Adrenal gland (tissue), 12 donors: ENCODE results near the gene UBA3. TPM values are rescaled to one million over a fixed set of nuclear protein-coding genes. Genes with fewer than 3 reads are reported as not detected.
A peak's percentile ranks its signal among the peaks of the same experiment; 100 is the strongest.

Source experiments
- DNase-seq, 7 donors: peaks; one replicate each; pipeline ENCODE4 v3.0.0-alpha.2; 2019 to 2020
- H3K27ac ChIP-seq, 5 donors: fragments of 200-600 bp; sonication (generic) in 4 of 5; 1 replicate in 3 of 5; 2 replicates in 2 of 5; pipeline versions ENCODE4 v1.5.1 to v1.8.0; 2016 to 2020; ENCODE audit warnings: mild to moderate bottlenecking in 1 of 5
- H3K27me3 ChIP-seq: fragments of 200-600 bp; 2 replicates; pipeline ENCODE4 v1.8.0; 2021
- H3K36me3 ChIP-seq, 2 donors: fragments of 200-600 bp; replicated peaks in 1 of 2; 1 replicate in 1 of 2; 2 replicates in 1 of 2; pipeline versions ENCODE4 v1.5.1 to v1.8.0; 2018 to 2022
- H3K4me1 ChIP-seq, 2 donors: fragments of 200-600 bp; replicated peaks in 1 of 2; 1 replicate in 1 of 2; 2 replicates in 1 of 2; pipeline versions ENCODE4 v1.5.1 to v1.8.0; 2018 to 2021
- H3K4me3 ChIP-seq, 4 donors: fragments of 200-600 bp; sonication (generic) in 3 of 4; one replicate each; pipeline ENCODE4 v1.5.1; 2016 to 2018
- H3K9me3 ChIP-seq, 3 donors: fragments of 200-600 bp; sonication (generic) in 1 of 3; replicated peaks in 1 of 3; 1 replicate in 2 of 3; 2 replicates in 1 of 3; pipeline versions ENCODE4 v1.5.1 to v1.8.0; 2016 to 2021
- POLR2A ChIP-seq, 2 donors: fragments of 450-650 bp; IDR thresholded peaks; one replicate each; pipeline ENCODE4 v1.6.1; 2017; ENCODE audit warnings: antibody characterized with exemption in 2 of 2, mild to moderate bottlenecking in 2 of 2, moderate library complexity in 1 of 2
- WGBS, 4 donors: extraction: QIAGEN DNeasy Blood & Tissue Kit in 2 of 4; methylation state at CpG; one replicate each; pipeline versions ENCODE4 v1.1.5 to v1.1.7; 2013 to 2017; 5-methylcytosine and 5-hydroxymethylcytosine counted together
- intact Hi-C, 2 donors: fragments of 100-400 bp; cut with DNase I; formaldehyde crosslinking; loops; one replicate each; pipeline versions ENCODE4 v1.14.1 to v1.15.0; 2022 to 2023
- polyA plus RNA-seq, 3 donors: library from polyadenylated mRNA; stranded (reverse); fragments of 200-250 nt in 2 of 3; fragments of 350-450 nt in 1 of 3; fragmentation: Illumina TruSeq in 1 of 3; extraction: RNeasy Lipid Tissue Mini Kit (QIAGEN cat#74804) in 1 of 3; gene quantifications; one replicate each; pipeline ENCODE4 v1.2.3, GENCODE V29; 2013 to 2014
- total RNA-seq, 9 donors: library from RNA; depleted of rRNA in 4 of 9; stranded (reverse); fragments of >200 nt in 4 of 9; fragments of 120-200 nt in 1 of 9; fragmentation: NEBNext Ultra II Directional in 1 of 9; extraction: Animal tissue kit (Norgen Biotek cat#: 25700) in 1 of 9; gene quantifications; one replicate each; pipeline versions ENCODE4 v1.1.0 to v1.2.4, GENCODE V29; 2013 to 2023
- TF ChIP-seq, protein P1 (sequence below), 6 experiments: fragments of 450-650 bp in 4 of 6; fragments of 200-600 bp in 2 of 6; sonication (generic) in 1 of 6; IDR thresholded peaks; 1 replicate in 5 of 6; 2 replicates in 1 of 6; pipeline versions ENCODE4 v1.5.1 to v1.8.0; 2016 to 2021; ENCODE audit warnings: antibody characterized with exemption in 6 of 6, mild to moderate bottlenecking in 2 of 6, moderate library complexity in 1 of 6
- donor health status: healthy with polysubstance abuse.
- donor health status: Bipolar disorder and iron deficiency.
- donor health status: DM: yes; HTN: yes; CAD: no.
- donor health status: DM: no; HTN: no; CAD: no.
- donor health status: DM: no; HTN: no; CAD: no.
- donor health status: DM: yes; HTN: yes; CAD: no.

Gene UBA3
- total and polyA plus RNA-seq, 12 donors = 31.8 to 85.7 (median 61.5) TPM

DNA sequence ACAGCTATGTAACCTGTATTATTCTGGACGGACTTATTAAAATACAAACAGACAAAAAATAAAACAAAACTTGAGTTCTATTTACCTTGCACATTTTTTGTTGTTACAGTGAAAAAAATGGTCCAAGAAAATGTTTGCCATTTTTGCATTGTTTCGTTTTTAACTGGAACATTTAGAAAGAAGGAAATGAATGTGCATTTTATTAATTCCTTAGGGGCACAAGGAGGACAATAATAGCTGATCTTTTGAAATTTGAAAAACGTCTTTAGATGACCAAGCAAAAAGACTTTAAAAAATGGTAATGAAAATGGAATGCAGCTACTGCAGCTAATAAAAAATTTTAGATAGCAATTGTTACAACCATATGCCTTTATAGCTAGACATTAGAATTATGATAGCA lies 25.2 kb upstream of the UBA3 start:
- H3K27me3 ChIP-seq = no peaks in the 10 kb centered on the region
- H3K9me3 ChIP-seq = no peaks in the 10 kb centered on the region
- no peak overlapping the region for H3K4me3 ChIP-seq
- no peak for DNase-seq
- H3K27ac ChIP-seq = no peak overlapping the region
- H3K4me1 ChIP-seq = peaks cover 0 to 17% of the 10 kb centered on the region in 2 donors
- TF ChIP-seq, protein P1, sequence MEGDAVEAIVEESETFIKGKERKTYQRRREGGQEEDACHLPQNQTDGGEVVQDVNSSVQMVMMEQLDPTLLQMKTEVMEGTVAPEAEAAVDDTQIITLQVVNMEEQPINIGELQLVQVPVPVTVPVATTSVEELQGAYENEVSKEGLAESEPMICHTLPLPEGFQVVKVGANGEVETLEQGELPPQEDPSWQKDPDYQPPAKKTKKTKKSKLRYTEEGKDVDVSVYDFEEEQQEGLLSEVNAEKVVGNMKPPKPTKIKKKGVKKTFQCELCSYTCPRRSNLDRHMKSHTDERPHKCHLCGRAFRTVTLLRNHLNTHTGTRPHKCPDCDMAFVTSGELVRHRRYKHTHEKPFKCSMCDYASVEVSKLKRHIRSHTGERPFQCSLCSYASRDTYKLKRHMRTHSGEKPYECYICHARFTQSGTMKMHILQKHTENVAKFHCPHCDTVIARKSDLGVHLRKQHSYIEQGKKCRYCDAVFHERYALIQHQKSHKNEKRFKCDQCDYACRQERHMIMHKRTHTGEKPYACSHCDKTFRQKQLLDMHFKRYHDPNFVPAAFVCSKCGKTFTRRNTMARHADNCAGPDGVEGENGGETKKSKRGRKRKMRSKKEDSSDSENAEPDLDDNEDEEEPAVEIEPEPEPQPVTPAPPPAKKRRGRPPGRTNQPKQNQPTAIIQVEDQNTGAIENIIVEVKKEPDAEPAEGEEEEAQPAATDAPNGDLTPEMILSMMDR (IDR thresholded peaks at IDR 0.05) = no peak
- TF ChIP-seq POLR2A (IDR thresholded peaks at IDR 0.05) = no peak
- intact Hi-C loops = no loop called here
- H3K36me3 ChIP-seq = peaks cover 0 to 42% of the 10 kb centered on the region in 2 donors
- WGBS, 4 donors = 45 to 53% (median 48%) methylated on average over 3 of the region's 3 CpGs

DNA sequence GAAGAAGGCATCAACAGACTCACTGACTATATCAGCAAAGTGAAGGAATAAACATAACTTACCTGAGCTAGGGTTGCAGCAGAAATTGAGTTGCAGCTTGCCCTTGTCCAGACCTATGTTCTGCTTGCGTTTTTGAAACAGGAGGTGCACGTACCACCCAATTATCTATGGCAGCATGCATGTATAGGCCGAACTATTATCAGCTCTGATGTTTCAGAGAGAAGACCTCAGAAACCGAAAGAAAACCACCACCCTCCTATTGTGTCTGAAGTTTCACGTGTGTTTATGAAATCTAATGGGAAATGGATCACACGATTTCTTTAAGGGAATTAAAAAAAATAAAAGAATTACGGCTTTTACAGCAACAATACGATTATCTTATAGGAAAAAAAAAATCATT lies 24.4 kb upstream of the UBA3 start:
- intact Hi-C loops = no loop called here
- no peak overlapping the region for H3K27ac ChIP-seq
- TF ChIP-seq, protein P1 (IDR thresholded peaks at IDR 0.05) = no peak
- no peak for TF ChIP-seq POLR2A (IDR thresholded peaks at IDR 0.05)
- H3K27me3 ChIP-seq = no peaks in the 10 kb centered on the region
- DNase-seq = no peak
- H3K4me1 ChIP-seq = peaks cover 0 to 19% of the 10 kb centered on the region in 2 donors
- no peaks in the 10 kb centered on the region for H3K9me3 ChIP-seq
- peaks cover 0 to 42% of the 10 kb centered on the region in 2 donors for H3K36me3 ChIP-seq
- 79 to 89% (median 85%) methylated on average over 8 of the region's 8 CpGs for WGBS, 4 donors
- H3K4me3 ChIP-seq = no peak overlapping the region

DNA sequence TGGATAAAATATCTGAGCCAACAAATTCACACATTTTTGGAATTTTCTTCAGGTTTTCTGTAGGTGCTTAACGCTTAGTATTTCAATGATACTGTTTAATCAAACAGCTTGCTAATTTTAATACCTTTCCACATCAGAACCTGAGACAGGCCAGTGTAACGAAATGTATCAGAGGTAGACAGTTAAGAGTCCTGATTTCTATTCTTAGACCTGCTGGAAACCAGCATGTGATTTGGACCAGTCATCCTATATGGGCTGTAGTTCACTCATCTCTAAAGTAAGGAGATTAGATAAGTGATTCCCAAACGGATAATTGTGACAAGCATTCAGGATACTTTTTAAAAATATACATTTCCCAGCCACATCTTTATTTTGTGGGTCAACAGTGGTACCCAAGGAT lies 23.0 kb upstream of the UBA3 start:
- Histone ChIP-seq H3K4me1 (peaks cover 0 to 21% of the 10 kb centered on the region in 2 donors), H3K36me3 (peaks cover 0 to 42% of the 10 kb centered on the region in 2 donors), H3K9me3 (no peaks in the 10 kb centered on the region), H3K27ac (no peak overlapping the region), H3K27me3 (no peaks in the 10 kb centered on the region), H3K4me3 (no peak overlapping the region)
- intact Hi-C loops = no loop called here
- 87 to 89% (median 88%) methylated on average over 3 of the region's 3 CpGs for WGBS, 4 donors
- no peak for DNase-seq
- TF ChIP-seq POLR2A (IDR thresholded peaks at IDR 0.05) = no peak
- TF ChIP-seq, protein P1 (IDR thresholded peaks at IDR 0.05) = no peak

DNA sequence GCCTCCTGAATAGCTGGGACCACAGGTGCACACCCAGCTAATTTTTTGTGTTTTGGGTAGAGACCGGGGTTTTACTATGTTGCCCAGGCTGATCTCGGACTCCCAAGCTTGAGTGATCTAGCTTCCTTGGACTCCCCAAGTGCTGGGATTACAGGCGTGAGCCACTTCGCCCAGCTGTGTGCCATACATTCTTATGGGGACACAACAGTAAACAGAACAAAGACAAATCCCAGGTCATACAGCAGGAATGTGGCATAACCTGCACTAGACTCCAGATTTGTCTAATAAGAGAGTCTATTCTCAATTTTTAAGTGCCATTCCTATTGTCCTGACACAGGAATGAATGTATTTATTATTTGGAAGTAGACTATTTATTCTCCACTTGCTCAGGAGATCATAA lies 22.2 kb upstream of the UBA3 start:
- no peak overlapping the region for H3K4me3 ChIP-seq
- H3K9me3 ChIP-seq = no peaks in the 10 kb centered on the region
- TF ChIP-seq, protein P1 (IDR thresholded peaks at IDR 0.05) = no peak
- TF ChIP-seq POLR2A (IDR thresholded peaks at IDR 0.05) = no peak
- peaks cover 0 to 29% of the 10 kb centered on the region in 2 donors for H3K4me1 ChIP-seq
- intact Hi-C loops = no loop called here
- H3K36me3 ChIP-seq = peaks cover 0 to 42% of the 10 kb centered on the region in 2 donors
- DNase-seq = no peak
- no peaks in the 10 kb centered on the region for H3K27me3 ChIP-seq
- H3K27ac ChIP-seq = peak overlapping the region in 1 of 5 donors; percentile 29
- WGBS, 4 donors = 94 to 98% (median 97%) methylated on average over 4 of the region's 4 CpGs
